ENCODE results near the gene CBLN1.
A peak's percentile ranks its signal among the peaks of the same experiment; 100 is the strongest.

The CBLN1 gene

DNA sequence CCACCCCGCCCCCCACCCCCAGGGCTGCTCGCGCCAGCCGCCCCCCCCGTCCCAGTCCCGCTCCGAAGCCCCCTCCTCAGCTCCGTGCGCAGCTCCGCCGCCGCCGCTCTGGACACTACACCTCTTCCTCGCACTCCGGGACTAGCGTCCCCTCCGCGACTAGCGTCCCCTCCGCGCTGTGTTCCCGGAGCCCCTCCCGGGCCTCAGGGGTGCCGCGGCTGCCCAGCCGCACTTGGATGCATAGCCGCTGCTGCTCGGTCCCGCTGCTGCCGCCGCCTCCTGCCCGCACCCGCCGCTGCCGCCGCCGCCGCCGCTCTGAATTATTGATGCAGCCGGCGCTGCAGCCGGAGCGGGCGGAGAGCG lies at the start of gene CBLN1:
TSS of gene CBLN1 (minus strand) at position 359 of the 363 bp plus-strand sequence. CDS start 373 bp downstream, outside the sequence.
- Histone ChIP-seq H3K27me3 (ENCODE audit: control insufficient read depth, insufficient read depth, low read length) (peaks cover 67% of the 10 kb centered on the region), H3K27ac (ENCODE audit: low read length) (no peak within 1 kb of the TSS), H3K9me3 (ENCODE audit: control insufficient read depth, insufficient read depth, low read length) (no peaks in the 10 kb centered on the region), H3K36me3 (ENCODE audit: control insufficient read depth, insufficient read depth, low read length) (no peaks in the 10 kb centered on the region; the same call in 1 of the 2 replicates), H3K4me3 (ENCODE audit: low read length) (peak within 1 kb of the TSS; percentile 78; the same call in 1 of the 2 replicates), H3K4me1 (ENCODE audit: control insufficient read depth, insufficient read depth, low read length) (peaks cover 2% of the 10 kb centered on the region; the same call in 1 of the 2 replicates)
- WGBS (ENCODE audit: insufficient coverage, insufficient read length) = no CpG with 5 or more reads among the region's 45 CpGs
- DNase-seq (ENCODE audit: low read depth, low spot score) = no peak

DNA sequence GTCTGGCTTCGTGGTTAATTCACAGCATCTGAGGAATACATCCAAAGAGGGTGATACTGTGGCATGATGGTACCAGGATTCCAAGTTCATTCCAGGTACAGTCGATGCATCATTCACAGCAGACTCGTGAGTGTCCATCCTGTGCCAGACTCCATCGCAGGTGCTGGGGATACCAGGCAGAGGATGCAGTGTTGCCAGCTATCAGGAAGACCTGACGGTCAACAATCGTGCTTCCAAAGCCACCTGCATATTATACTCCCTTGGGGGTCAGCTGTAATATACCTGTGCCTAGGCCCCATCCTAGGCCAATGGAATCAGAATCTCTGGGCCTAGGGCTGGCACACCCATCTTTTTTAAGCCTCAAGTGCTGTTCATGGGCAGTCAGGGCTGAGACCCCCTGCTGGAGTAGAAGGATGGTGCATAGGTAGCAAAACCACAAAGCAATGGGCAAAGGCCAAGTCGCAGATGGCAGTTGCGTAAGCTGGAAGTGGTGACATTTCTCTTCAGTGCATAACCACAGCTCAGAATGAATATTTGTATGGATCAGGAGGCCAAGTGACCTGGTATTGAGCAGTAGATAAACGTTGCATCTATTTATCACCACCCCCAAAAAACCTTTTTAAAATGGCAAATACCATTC lies 49.0 kb upstream of the CBLN1 start:
- H3K4me1 ChIP-seq (ENCODE audit: control insufficient read depth, insufficient read depth, low read length) = no peaks in the 10 kb centered on the region
- no CpG with 5 or more reads among the region's 9 CpGs for WGBS (ENCODE audit: insufficient coverage, insufficient read length)
- H3K27me3 ChIP-seq (ENCODE audit: control insufficient read depth, insufficient read depth, low read length) = no peaks in the 10 kb centered on the region
- no peaks in the 10 kb centered on the region for H3K9me3 ChIP-seq (ENCODE audit: control insufficient read depth, insufficient read depth, low read length)
- no peaks in the 10 kb centered on the region for H3K36me3 ChIP-seq (ENCODE audit: control insufficient read depth, insufficient read depth, low read length)
- no peak overlapping the region for H3K4me3 ChIP-seq (ENCODE audit: low read length)
- no peak overlapping the region for H3K27ac ChIP-seq (ENCODE audit: low read length)
- no peak for DNase-seq (ENCODE audit: low read depth, low spot score)

DNA sequence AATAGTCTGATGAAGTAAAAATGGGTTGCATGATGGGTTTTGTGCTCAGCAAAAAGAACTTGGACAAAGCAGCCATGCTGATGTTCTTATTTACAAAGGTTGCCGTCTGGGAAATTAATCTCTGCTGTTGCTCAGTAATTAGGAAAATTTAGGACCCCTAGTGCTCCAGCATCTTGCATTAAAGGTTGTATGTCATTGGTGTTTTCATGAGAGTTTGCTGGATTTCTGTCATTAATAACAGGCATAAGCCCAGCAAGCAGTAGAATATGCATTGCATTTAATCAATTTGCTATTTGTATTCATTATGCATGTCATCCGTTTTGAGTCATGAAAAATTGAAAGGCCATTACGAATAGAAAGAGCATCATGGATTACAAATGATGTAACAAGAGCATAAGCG lies 46.7 kb upstream of the CBLN1 start:
- DNase-seq (ENCODE audit: low read depth, low spot score) = no peak
- H3K27me3 ChIP-seq (ENCODE audit: control insufficient read depth, insufficient read depth, low read length) = no peaks in the 10 kb centered on the region
- no peaks in the 10 kb centered on the region for H3K36me3 ChIP-seq (ENCODE audit: control insufficient read depth, insufficient read depth, low read length)
- no peak overlapping the region for H3K4me3 ChIP-seq (ENCODE audit: low read length)
- no CpG with 5 or more reads among the region's 4 CpGs for WGBS (ENCODE audit: insufficient coverage, insufficient read length)
- H3K27ac ChIP-seq (ENCODE audit: low read length) = no peak overlapping the region
- H3K9me3 ChIP-seq (ENCODE audit: control insufficient read depth, insufficient read depth, low read length) = no peaks in the 10 kb centered on the region
- H3K4me1 ChIP-seq (ENCODE audit: control insufficient read depth, insufficient read depth, low read length) = no peaks in the 10 kb centered on the region

DNA sequence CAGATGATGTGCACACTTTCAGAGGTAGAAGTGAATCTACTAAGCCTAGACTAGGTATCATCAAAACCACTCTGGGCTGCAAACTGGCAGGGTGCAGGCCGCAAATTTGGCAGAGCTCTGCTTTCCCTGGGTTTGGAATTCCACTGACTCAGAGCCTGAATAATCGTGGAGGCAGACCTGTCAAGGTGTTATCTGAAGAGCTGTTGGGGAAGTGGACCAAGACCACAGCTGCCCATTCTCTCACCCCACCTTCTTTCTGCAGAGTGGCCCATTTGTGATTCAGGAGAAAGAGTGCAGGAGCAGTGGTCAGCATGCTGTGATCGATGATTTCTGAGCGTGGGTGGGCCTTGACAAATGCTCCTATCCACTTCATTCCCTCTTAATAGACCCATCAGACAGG lies 45.8 kb upstream of the CBLN1 start:
- no peak for DNase-seq (ENCODE audit: low read depth, low spot score)
- H3K27me3 ChIP-seq (ENCODE audit: control insufficient read depth, insufficient read depth, low read length) = no peaks in the 10 kb centered on the region
- no peak overlapping the region for H3K27ac ChIP-seq (ENCODE audit: low read length)
- no peak overlapping the region for H3K4me3 ChIP-seq (ENCODE audit: low read length)
- WGBS (ENCODE audit: insufficient coverage, insufficient read length) = no CpG with 5 or more reads among the region's 4 CpGs
- no peaks in the 10 kb centered on the region for H3K4me1 ChIP-seq (ENCODE audit: control insufficient read depth, insufficient read depth, low read length)
- H3K9me3 ChIP-seq (ENCODE audit: control insufficient read depth, insufficient read depth, low read length) = no peaks in the 10 kb centered on the region
- no peaks in the 10 kb centered on the region for H3K36me3 ChIP-seq (ENCODE audit: control insufficient read depth, insufficient read depth, low read length)

DNA sequence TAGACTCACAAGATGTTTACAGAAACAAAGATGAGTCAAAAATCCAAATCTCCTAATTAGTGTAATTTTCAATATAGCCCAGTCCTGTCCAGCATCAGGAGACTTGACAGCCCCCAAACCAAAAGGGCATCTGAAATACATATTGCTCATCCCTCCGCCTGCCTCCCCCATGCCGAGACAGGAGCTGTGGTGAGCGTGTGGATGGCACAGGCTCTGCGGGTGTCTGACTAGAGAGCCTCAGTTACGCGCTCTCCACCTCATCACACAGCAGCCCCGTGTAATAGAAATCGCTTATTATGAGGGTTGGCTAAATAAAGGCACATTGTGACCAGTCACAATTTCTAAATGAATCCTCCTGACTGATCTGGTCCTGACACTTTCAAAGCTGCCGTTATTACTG lies 43.1 kb upstream of the CBLN1 start:
- no peaks in the 10 kb centered on the region for H3K27me3 ChIP-seq (ENCODE audit: control insufficient read depth, insufficient read depth, low read length)
- H3K4me3 ChIP-seq (ENCODE audit: low read length) = no peak overlapping the region
- no peaks in the 10 kb centered on the region for H3K4me1 ChIP-seq (ENCODE audit: control insufficient read depth, insufficient read depth, low read length)
- WGBS (ENCODE audit: insufficient coverage, insufficient read length) = no CpG with 5 or more reads among the region's 9 CpGs
- no peaks in the 10 kb centered on the region for H3K36me3 ChIP-seq (ENCODE audit: control insufficient read depth, insufficient read depth, low read length)
- H3K27ac ChIP-seq (ENCODE audit: low read length) = no peak overlapping the region
- DNase-seq (ENCODE audit: low read depth, low spot score) = no peak
- H3K9me3 ChIP-seq (ENCODE audit: control insufficient read depth, insufficient read depth, low read length) = no peaks in the 10 kb centered on the region; the same call in 1 of the 2 replicates

DNA sequence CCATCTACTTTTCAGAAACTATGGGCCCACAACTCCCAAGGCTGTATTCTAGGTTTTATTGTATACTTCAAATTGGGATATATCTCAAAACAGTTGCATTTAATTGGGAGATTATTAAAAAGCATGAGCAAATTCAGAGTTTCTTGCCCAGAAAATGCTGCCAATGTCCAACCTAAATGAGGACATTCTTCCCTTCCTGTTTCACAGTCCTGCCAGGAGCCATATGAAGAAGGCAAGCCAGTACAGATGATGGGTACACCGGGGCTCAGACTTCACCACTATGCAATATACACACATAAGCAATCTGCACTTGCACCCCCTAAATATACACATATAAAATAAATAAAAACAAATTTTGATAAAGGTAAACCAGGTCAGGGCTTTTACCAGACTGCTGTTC lies 34.0 kb upstream of the CBLN1 start:
- no peaks in the 10 kb centered on the region for H3K36me3 ChIP-seq (ENCODE audit: control insufficient read depth, insufficient read depth, low read length)
- no CpG with 5 or more reads among the region's 1 CpG for WGBS (ENCODE audit: insufficient coverage, insufficient read length)
- no peaks in the 10 kb centered on the region for H3K27me3 ChIP-seq (ENCODE audit: control insufficient read depth, insufficient read depth, low read length)
- H3K9me3 ChIP-seq (ENCODE audit: control insufficient read depth, insufficient read depth, low read length) = no peaks in the 10 kb centered on the region
- no peak for DNase-seq (ENCODE audit: low read depth, low spot score)
- H3K4me1 ChIP-seq (ENCODE audit: control insufficient read depth, insufficient read depth, low read length) = no peaks in the 10 kb centered on the region
- H3K4me3 ChIP-seq (ENCODE audit: low read length) = no peak overlapping the region
- H3K27ac ChIP-seq (ENCODE audit: low read length) = no peak overlapping the region

DNA sequence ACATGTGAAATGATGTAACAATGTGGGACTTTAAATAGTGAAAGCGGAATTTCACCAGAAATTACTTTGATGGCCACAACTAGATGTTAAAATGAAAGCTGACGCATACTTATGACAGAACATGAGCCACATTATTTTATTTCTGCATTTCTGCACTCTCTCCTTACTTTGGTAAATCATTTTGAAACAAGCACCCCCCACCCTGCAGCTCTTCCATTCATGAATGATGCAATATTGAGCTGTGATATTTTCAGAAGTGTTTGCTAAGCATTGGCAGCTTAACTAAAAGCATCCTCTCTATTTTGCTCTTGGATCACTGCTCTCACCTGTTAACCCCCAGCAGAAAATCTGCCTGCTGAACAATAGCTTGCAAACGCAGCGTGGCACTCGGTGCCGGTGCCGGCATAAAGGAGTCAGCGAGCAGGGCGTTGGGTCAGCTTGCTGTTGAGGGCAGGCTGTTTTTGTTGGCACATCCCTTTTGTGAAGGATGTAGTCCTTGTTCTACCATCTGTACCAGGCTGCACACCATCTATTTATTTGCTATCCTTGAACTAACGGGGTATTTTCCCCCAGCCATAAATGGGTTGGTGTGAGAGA lies 30.8 kb upstream of the CBLN1 start:
- no peaks in the 10 kb centered on the region for H3K36me3 ChIP-seq (ENCODE audit: control insufficient read depth, insufficient read depth, low read length)
- no peaks in the 10 kb centered on the region for H3K9me3 ChIP-seq (ENCODE audit: control insufficient read depth, insufficient read depth, low read length)
- H3K4me3 ChIP-seq (ENCODE audit: low read length) = no peak overlapping the region
- no peaks in the 10 kb centered on the region for H3K4me1 ChIP-seq (ENCODE audit: control insufficient read depth, insufficient read depth, low read length)
- H3K27ac ChIP-seq (ENCODE audit: low read length) = no peak overlapping the region
- DNase-seq (ENCODE audit: low read depth, low spot score) = no peak
- WGBS (ENCODE audit: insufficient coverage, insufficient read length) = no CpG with 5 or more reads among the region's 10 CpGs
- H3K27me3 ChIP-seq (ENCODE audit: control insufficient read depth, insufficient read depth, low read length) = no peaks in the 10 kb centered on the region

DNA sequence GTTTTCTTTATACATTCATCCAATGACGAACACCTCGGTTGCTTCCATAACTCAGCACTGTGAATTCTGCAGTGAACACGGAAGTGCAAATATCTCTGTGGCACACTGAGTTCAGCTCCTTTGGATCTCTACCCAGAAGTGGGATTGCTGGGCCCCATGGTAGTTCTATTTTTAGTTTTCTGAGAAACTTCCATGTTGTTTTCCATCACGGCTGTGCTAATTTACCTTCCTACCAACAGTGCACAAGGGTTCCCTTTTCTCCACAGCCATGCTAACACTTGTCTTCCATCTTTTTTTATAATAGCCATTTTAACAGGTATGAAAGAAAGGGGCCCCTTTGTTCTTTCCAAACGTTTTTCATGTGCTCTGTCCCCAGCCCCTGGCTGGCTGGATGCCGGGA lies 30.2 kb upstream of the CBLN1 start:
- H3K36me3 ChIP-seq (ENCODE audit: control insufficient read depth, insufficient read depth, low read length) = no peaks in the 10 kb centered on the region
- WGBS (ENCODE audit: insufficient coverage, insufficient read length) = no CpG with 5 or more reads among the region's 6 CpGs

DNA sequence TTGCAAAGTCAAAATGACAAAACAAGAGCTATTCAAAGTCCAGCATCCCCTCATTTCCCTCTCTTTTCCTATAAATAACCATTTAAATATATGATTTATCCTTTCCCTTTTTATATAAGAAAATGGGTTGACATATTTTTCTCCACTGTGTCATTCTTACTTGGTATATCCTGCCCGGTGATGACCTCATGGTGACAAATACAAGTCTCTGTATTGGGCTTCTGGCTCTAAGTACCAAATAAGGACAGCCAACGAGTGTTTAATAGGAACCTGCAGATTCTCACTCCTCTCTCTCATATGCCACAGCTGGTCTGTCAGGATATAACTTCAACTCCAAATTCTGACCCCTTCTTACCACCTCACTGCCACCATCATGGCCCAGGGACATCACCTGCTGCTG lies 25.5 kb upstream of the CBLN1 start:
- Histone ChIP-seq H3K9me3 (ENCODE audit: control insufficient read depth, insufficient read depth, low read length) (no peaks in the 10 kb centered on the region), H3K4me3 (ENCODE audit: low read length) (no peak overlapping the region), H3K27ac (ENCODE audit: low read length) (no peak overlapping the region), H3K27me3 (ENCODE audit: control insufficient read depth, insufficient read depth, low read length) (no peaks in the 10 kb centered on the region), H3K4me1 (ENCODE audit: control insufficient read depth, insufficient read depth, low read length) (no peaks in the 10 kb centered on the region), H3K36me3 (ENCODE audit: control insufficient read depth, insufficient read depth, low read length) (no peaks in the 10 kb centered on the region)
- no peak for DNase-seq (ENCODE audit: low read depth, low spot score)
- no CpG with 5 or more reads among the region's 2 CpGs for WGBS (ENCODE audit: insufficient coverage, insufficient read length)

More for the DNA sequence above, 30.2 kb upstream of the CBLN1 start:
- Histone ChIP-seq H3K4me1 (ENCODE audit: control insufficient read depth, insufficient read depth, low read length) (no peaks in the 10 kb centered on the region), H3K27me3 (ENCODE audit: control insufficient read depth, insufficient read depth, low read length) (no peaks in the 10 kb centered on the region), H3K9me3 (ENCODE audit: control insufficient read depth, insufficient read depth, low read length) (no peaks in the 10 kb centered on the region), H3K27ac (ENCODE audit: low read length) (no peak overlapping the region), H3K4me3 (ENCODE audit: low read length) (no peak overlapping the region)
- DNase-seq (ENCODE audit: low read depth, low spot score) = no peak

DNA sequence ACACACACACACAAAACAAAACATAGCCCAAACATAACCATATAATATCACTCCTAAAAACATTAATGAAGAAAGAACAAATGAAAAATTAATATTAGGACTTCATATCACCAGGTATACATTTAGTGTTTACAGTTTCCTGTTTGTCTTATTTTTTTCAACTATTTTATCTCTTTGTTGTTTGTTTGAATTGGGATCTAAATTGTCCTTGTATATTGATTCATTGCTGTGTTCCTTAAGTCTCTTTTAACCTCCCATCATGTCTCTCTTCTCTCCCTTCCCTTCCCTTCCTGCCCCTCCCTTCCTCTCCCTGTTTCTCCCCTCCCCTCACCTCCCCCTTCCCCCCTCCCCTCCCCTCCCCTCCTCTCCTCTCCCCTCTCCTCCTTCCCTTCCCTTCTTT lies 23.8 kb upstream of the CBLN1 start:
- no peaks in the 10 kb centered on the region for H3K36me3 ChIP-seq (ENCODE audit: control insufficient read depth, insufficient read depth, low read length)
- no peak for DNase-seq (ENCODE audit: low read depth, low spot score)
- H3K27me3 ChIP-seq (ENCODE audit: control insufficient read depth, insufficient read depth, low read length) = no peaks in the 10 kb centered on the region
- no peaks in the 10 kb centered on the region for H3K9me3 ChIP-seq (ENCODE audit: control insufficient read depth, insufficient read depth, low read length)
- no peak overlapping the region for H3K4me3 ChIP-seq (ENCODE audit: low read length)
- no peaks in the 10 kb centered on the region for H3K4me1 ChIP-seq (ENCODE audit: control insufficient read depth, insufficient read depth, low read length)
- no peak overlapping the region for H3K27ac ChIP-seq (ENCODE audit: low read length)

DNA sequence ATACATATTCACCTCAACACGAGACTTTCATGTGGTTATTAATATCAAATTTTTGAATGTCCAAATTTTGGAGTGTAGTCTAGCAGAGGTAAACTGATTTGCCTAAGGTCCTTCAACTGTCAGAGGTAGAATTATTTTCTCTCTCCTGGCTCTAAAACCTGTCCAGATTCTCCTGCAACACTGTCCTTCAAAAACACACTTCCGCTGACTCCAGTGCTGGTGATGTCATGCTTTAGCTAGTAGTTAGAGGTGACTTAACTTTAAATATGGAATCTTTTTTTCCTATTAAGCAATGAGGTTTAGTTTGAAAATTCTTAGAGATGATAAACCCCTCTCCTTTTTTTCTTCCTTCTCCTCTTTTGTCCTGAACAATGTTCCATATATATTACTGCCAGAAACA lies 10.8 kb upstream of the CBLN1 start:
- DNase-seq (ENCODE audit: low read depth, low spot score) = no peak
- 100% methylated on average over 1 of the region's 2 CpGs for WGBS (ENCODE audit: insufficient coverage, insufficient read length)

More for the DNA sequence above, 10.8 kb upstream of the CBLN1 start:
- H3K27ac ChIP-seq (ENCODE audit: low read length) = no peak overlapping the region
- H3K27me3 ChIP-seq (ENCODE audit: control insufficient read depth, insufficient read depth, low read length) = no peaks in the 10 kb centered on the region
- no peaks in the 10 kb centered on the region for H3K4me1 ChIP-seq (ENCODE audit: control insufficient read depth, insufficient read depth, low read length)
- no peak overlapping the region for H3K4me3 ChIP-seq (ENCODE audit: low read length)
- H3K36me3 ChIP-seq (ENCODE audit: control insufficient read depth, insufficient read depth, low read length) = no peaks in the 10 kb centered on the region
- H3K9me3 ChIP-seq (ENCODE audit: control insufficient read depth, insufficient read depth, low read length) = no peaks in the 10 kb centered on the region

All from iPS DF 6.9 (cell line).